ENCODE data around the gene PPEF1. TPM values are rescaled to one million over a fixed set of nuclear protein-coding genes. Genes with fewer than 3 reads are reported as not detected.
"Not testable (repeated sequence)": the region's sequence is repeated elsewhere in the genome, so short reads cannot be mapped to it uniquely, and the experiment has no call there.

Gene PPEF1
- total and polyA plus RNA-seq, 2 of the 13 experiments (the other 11 are each of a cell fraction or from before 2014, with no cell fraction given) = not detected

DNA sequence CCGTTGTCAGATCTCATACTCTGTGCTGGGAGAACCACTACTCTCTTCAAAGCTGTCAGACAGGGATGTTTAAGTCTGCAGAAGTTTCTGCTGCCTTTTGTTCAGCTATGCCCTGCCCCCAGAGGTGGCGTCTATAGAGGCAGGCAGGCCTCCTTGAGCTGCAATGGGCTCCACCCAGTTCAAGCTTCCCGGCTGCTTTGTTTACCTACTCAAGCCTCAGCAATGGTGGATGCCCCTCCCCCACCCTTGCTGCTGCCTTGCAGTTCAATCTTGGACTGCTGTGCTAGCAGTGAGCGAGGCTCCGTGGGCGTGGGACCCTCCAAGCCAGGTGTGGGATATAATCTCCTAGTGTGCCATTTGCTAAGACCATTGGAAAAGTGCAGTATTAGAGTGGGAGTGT, 32.2 kb downstream of the PPEF1 start:
- H3K4me3 ChIP-seq (replicated peaks in 1 of 3; ENCODE audit: insufficient read depth in 1 of 3, low read depth in 2 of 3, low read length in 3 of 3); H3K27ac ChIP-seq (ENCODE audit: extremely low read length, insufficient read depth, low read length); H2AFZ ChIP-seq (ENCODE audit: low read length); ATAC-seq; H3K79me2 ChIP-seq (ENCODE audit: insufficient read depth, low read length); BruUV-seq (replicated peaks); H3K27me3 ChIP-seq (ENCODE audit: control insufficient read depth in 1 of 2, insufficient read depth in 2 of 2, low read length in 2 of 2); in situ Hi-C loops (cut with HindIII; ENCODE audit: extremely low pct_ligation_motif_present, low pct_unique_long_range_greater_than_20kb); POLR2A ChIA-PET; H3K36me3 ChIP-seq (replicated peaks in 1 of 2; ENCODE audit: control insufficient read depth in 1 of 2, insufficient read depth in 2 of 2, low read length in 2 of 2); H3K4me2 ChIP-seq (ENCODE audit: low read depth, low read length); H3K9me3 ChIP-seq (ENCODE audit: low read length); H3K9ac ChIP-seq (ENCODE audit: insufficient read depth, low read depth, low read length); intact Hi-C loops (cut with micrococcal nuclease; ENCODE audit: unreplicated experiment); H3K4me1 ChIP-seq (ENCODE audit: insufficient read depth, low read length); H4K20me1 ChIP-seq (ENCODE audit: insufficient read depth, low read length); CTCF ChIA-PET (ENCODE audit: low intra/inter-chr PET ratio, low total read pairs); FAIRE-seq; DNase-seq (ENCODE audit: low spot score): not testable (repeated sequence)
- WGBS (ENCODE audit: low lambda C conversion rate) = no CpG with 5 or more reads among the region's 6 CpGs

DNA sequence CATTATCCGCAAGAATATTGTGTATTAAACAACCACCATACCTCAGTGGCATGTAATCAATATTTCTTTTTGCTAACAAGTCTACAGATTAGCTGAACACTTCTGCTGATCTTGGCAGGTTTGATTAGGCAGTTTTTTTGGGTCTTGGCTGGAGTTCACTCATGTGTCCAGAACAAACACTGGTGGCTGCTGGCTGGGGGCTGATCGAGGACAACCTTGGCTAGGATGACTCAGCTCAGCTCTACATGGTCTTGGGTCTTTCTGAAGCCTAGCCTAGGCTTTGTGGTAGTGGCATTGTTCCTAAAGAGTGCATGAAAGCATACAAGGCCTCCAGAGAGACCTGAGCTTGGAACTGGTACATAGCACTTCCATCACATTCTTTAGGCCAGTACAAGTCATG, 41.1 kb downstream of the PPEF1 start:
- Histone ChIP-seq H4K20me1 (ENCODE audit: insufficient read depth, low read length) (no peaks in the 10 kb centered on the region), H3K4me2 (ENCODE audit: low read depth, low read length) (no peak overlapping the region), H3K9me3 (ENCODE audit: low read length) (no peaks in the 10 kb centered on the region), H3K4me1 (ENCODE audit: insufficient read depth, low read length) (no peaks in the 10 kb centered on the region), H3K79me2 (ENCODE audit: insufficient read depth, low read length) (no peaks in the 10 kb centered on the region), H3K4me3 (replicated peaks in 1 of 3; ENCODE audit: insufficient read depth in 1 of 3, low read depth in 2 of 3, low read length in 3 of 3) (no peak overlapping the region), H3K27ac (ENCODE audit: extremely low read length, insufficient read depth, low read length) (no peak overlapping the region), H3K36me3 (replicated peaks in 1 of 2; ENCODE audit: control insufficient read depth in 1 of 2, insufficient read depth in 2 of 2, low read length in 2 of 2) (no peaks in the 10 kb centered on the region), H2AFZ (ENCODE audit: low read length) (no peak overlapping the region), H3K9ac (ENCODE audit: insufficient read depth, low read depth, low read length) (no peak overlapping the region), H3K27me3 (ENCODE audit: control insufficient read depth in 1 of 2, insufficient read depth in 2 of 2, low read length in 2 of 2) (no peaks in the 10 kb centered on the region)
- ATAC-seq = no peak
- no peak for FAIRE-seq
- TF ChIP-seq ATRX (CRISPR knock-in tag; IDR thresholded peaks at IDR 0.05; ENCODE audit: borderline replicate concordance) = no peak
- no peak for TF ChIP-seq PHF5A (CRISPR knock-in tag; IDR thresholded peaks at IDR 0.05; ENCODE audit: low read depth, unreplicated experiment)
- TF ChIP-seq PCBP2 (optimal IDR thresholded peaks at IDR 0.05; ENCODE audit: low read depth, low read length, poor library complexity, severe bottlenecking) = no peak
- TF ChIP-seq, protein P1, sequence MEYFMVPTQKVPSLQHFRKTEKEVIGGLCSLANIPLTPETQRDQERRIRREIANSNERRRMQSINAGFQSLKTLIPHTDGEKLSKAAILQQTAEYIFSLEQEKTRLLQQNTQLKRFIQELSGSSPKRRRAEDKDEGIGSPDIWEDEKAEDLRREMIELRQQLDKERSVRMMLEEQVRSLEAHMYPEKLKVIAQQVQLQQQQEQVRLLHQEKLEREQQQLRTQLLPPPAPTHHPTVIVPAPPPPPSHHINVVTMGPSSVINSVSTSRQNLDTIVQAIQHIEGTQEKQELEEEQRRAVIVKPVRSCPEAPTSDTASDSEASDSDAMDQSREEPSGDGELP (IDR thresholded peaks at IDR 0.05; ENCODE audit: borderline replicate concordance, low read depth) = no peak
- TF ChIP-seq KDM5A (IDR thresholded peaks at IDR 0.05; ENCODE audit: borderline replicate concordance, low read length) = no peak
- in situ Hi-C loops (cut with HindIII; ENCODE audit: extremely low pct_ligation_motif_present, low pct_unique_long_range_greater_than_20kb) (no loop called here), intact Hi-C loops (cut with micrococcal nuclease; ENCODE audit: unreplicated experiment) (no loop called here)
- BruUV-seq (replicated peaks) = no TSS peak
- CTCF ChIA-PET (ENCODE audit: low intra/inter-chr PET ratio, low total read pairs) = no interaction called here
- DNase-seq (ENCODE audit: low spot score) = peak; percentile 0
- POLR2A ChIA-PET = no interaction called here
- 82% methylated on average over 1 of the region's 2 CpGs for WGBS (ENCODE audit: low lambda C conversion rate)

Measured in HepG2 (cell line).